ENCODE data around the gene GAL3ST2. TPM values are rescaled to one million over a fixed set of nuclear protein-coding genes. Genes with fewer than 3 reads are reported as not detected.
"Not testable (repeated sequence)": the region's sequence is repeated elsewhere in the genome, so short reads cannot be mapped to it uniquely, and the experiment has no call there.

The GAL3ST2 gene
- total RNA-seq, 2 donors from 2014 or later: not detected

- TF ChIP-seq, protein P1, sequence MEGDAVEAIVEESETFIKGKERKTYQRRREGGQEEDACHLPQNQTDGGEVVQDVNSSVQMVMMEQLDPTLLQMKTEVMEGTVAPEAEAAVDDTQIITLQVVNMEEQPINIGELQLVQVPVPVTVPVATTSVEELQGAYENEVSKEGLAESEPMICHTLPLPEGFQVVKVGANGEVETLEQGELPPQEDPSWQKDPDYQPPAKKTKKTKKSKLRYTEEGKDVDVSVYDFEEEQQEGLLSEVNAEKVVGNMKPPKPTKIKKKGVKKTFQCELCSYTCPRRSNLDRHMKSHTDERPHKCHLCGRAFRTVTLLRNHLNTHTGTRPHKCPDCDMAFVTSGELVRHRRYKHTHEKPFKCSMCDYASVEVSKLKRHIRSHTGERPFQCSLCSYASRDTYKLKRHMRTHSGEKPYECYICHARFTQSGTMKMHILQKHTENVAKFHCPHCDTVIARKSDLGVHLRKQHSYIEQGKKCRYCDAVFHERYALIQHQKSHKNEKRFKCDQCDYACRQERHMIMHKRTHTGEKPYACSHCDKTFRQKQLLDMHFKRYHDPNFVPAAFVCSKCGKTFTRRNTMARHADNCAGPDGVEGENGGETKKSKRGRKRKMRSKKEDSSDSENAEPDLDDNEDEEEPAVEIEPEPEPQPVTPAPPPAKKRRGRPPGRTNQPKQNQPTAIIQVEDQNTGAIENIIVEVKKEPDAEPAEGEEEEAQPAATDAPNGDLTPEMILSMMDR (IDR thresholded peaks at IDR 0.05): no peak
- TF ChIP-seq POLR2A (IDR thresholded peaks at IDR 0.05): no peak
- H3K9me3 ChIP-seq: no peaks in the 10 kb centered on the region
- peaks cover 0 to 18% of the 10 kb centered on the region in 2 donors for H3K27me3 ChIP-seq
- no peaks in the 10 kb centered on the region for H3K36me3 ChIP-seq (replicated peaks in 1 of 2; ENCODE audit: insufficient read depth in 1 of 2, low read depth in 2 of 2)
- no peak overlapping the region for H3K4me3 ChIP-seq
- ATAC-seq (peak; percentile 57), DNase-seq (peak in 3 of 4 donors; percentile 46 to 57 (median 55))
- intact Hi-C loops (cut with DNase I): no loop called here
- no peak overlapping the region for H3K27ac ChIP-seq
- WGBS, 2 donors: 2 to 20% methylated on average over 3 to 82 of the region's 109 CpGs
- H3K4me1 ChIP-seq: peaks cover 20% of the 10 kb centered on the region
Observed at GRCh38 chr2:241803387-241804325, 27.0 kb downstream of the GAL3ST2 start.

DNA sequence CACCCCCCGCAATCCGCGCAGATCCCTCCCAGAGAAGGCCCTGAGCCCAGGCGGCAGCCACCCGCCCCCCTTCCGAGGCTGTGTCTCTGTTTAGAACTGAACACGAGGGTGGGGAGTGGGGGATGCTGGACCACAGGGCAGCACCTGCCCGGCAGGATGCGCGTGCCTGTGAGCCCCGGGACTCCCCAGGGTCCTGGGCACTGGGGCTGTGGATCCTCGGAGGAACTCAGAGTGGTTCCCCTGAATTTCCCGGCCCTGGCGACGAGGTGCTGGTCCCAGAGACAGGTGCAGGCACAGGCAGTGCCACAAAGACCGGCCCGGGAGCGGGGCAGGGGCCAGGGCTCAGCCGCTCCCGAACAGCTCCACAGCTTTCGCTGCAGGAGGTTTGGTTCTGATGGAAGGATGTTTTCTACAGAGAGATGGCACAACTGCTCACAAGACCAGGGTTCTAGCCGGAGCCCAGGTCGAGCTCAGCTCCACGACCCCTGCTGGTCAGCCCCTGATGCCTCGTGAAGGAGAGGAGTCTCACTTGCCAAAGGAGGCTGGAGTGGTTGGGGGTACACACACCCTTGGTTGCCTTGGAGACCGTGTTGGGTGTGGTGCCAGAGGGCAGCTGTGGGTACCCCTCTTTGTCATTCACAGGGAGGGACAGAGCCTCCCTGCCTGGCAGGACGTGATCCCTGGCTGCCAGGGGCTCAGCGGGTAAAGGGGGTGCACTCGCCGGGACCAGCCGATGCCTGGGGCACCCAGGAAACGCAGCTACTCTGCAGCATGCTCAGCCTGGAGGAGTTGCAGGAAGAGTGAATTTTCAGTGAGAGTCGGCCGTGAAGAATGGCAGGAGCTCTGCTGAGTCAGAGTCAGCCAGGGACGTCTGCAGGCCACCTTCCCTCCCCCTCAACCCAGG lies 28.0 kb downstream of the GAL3ST2 start:
- peak in 1 of 4 donors; percentile 10 for DNase-seq
- ATAC-seq: no peak
- Histone ChIP-seq H3K4me3 (no peak overlapping the region), H3K27ac (no peak overlapping the region), H3K27me3 (peaks cover 0 to 18% of the 10 kb centered on the region in 2 donors), H3K4me1 (peaks cover 20% of the 10 kb centered on the region), H3K9me3 (no peaks in the 10 kb centered on the region), H3K36me3 (replicated peaks in 1 of 2; ENCODE audit: insufficient read depth in 1 of 2, low read depth in 2 of 2) (no peaks in the 10 kb centered on the region)
- intact Hi-C loops (cut with DNase I): no loop called here
- no peak for TF ChIP-seq POLR2A (IDR thresholded peaks at IDR 0.05)
- TF ChIP-seq, protein P1 (IDR thresholded peaks at IDR 0.05): no peak
- WGBS, 2 donors: 12 to 36% methylated on average over 7 to 33 of the region's 35 CpGs

DNA sequence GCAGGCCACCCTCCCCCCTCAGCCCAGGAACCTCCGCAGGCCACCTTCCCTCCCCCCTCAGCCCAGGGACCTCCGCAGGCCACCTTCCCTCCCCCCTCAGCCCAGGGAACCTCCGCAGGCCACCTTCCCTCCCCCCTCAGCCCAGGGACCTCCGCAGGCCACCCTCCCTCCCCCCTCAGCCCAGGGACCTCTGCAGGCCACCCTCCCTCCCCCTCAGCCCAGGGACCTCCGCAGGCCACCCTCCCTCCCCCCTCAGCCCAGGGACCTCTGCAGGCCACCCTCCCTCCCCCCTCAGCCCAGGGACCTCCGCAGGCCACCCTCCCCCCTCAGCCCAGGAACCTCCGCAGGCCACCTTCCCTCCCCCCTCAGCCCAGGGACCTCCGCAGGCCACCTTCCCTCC lies 29.6 kb downstream of the GAL3ST2 start:
- H3K27ac ChIP-seq; ATAC-seq; H3K36me3 ChIP-seq (replicated peaks in 1 of 2; ENCODE audit: insufficient read depth in 1 of 2, low read depth in 2 of 2); H3K9me3 ChIP-seq; DNase-seq; H3K4me3 ChIP-seq; intact Hi-C loops (cut with DNase I): not testable (repeated sequence)
- WGBS, 2 donors: no CpG with 5 or more reads among the region's 8 CpGs
- peaks cover 0 to 18% of the 10 kb centered on the region in 2 donors for H3K27me3 ChIP-seq
- peaks cover 20% of the 10 kb centered on the region for H3K4me1 ChIP-seq

DNA sequence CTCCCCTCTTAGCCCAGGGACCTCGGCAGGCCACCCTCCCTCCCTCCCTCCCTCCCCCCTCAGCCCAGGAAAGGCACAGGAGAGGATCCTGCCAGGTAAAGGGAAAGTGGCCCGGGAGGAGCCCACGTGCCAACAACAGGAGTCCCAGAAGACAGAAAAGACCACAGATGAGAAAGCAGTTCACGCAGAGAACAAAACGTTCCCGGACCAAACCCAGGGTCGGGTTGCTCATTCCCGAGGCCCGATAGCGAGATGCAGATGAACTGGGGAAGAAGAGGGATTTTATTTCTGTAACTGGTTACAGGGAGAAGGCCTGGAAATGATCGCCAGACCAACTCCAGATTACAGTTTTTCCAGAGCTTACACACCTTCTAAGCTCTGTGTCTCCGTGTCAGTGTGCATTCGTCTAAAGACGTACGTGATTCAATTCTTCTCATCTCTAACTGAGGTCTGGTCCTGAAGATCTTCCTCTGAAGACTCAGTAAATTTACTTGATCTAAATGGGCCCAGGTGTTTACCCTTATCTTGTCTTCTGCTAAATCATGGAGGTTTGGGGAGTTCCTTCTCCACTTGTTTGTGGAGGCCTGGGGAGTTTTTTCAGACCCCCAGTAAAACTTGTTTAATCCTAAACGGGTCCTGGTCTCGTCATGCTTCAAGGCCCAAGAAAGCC lies 31.6 kb downstream of the GAL3ST2 start:
- no peak for DNase-seq
- Histone ChIP-seq H3K4me3 (no peak overlapping the region), H3K27ac (no peak overlapping the region), H3K4me1 (peaks cover 16% of the 10 kb centered on the region), H3K9me3 (no peaks in the 10 kb centered on the region), H3K27me3 (peaks cover 0 to 14% of the 10 kb centered on the region in 2 donors), H3K36me3 (replicated peaks in 1 of 2; ENCODE audit: insufficient read depth in 1 of 2, low read depth in 2 of 2) (no peaks in the 10 kb centered on the region)
- WGBS, 2 donors: 62 to 77% methylated on average over 15 to 16 of the region's 17 CpGs
- TF ChIP-seq, protein P1 (IDR thresholded peaks at IDR 0.05): no peak
- no peak for TF ChIP-seq POLR2A (IDR thresholded peaks at IDR 0.05)
- intact Hi-C loops (cut with DNase I): no loop called here
- ATAC-seq: no peak

Measured in body of pancreas (tissue), 4 donors.